Upper lobe of left lung (tissue), 6 donors: ENCODE measurements around the gene NALCN. TPM values are rescaled to one million over a fixed set of nuclear protein-coding genes. Genes with fewer than 3 reads are reported as not detected.

Source experiments
- ATAC-seq, 2 donors: fragments of 200-7000 bp; cut with Tn5 transposase; one replicate each; pipeline ENCODE4 v1.9.1; 2022; ENCODE audit warnings: mild to moderate bottlenecking in 2 of 2, moderate library complexity in 2 of 2; ENCODE audit not compliant: low FRiP score in 2 of 2
- DNase-seq, 2 donors: peaks; one replicate each; pipeline ENCODE4 v3.0.0-alpha.2; 2019 to 2020
- H3K27ac ChIP-seq, 4 donors: fragments of 200-600 bp; sonication (generic); one replicate each; pipeline ENCODE4 v1.5.1; 2016 to 2019
- H3K27me3 ChIP-seq, 4 donors: fragments of 200-600 bp; sonication (generic); one replicate each; pipeline ENCODE4 v1.5.1; 2017 to 2019
- H3K36me3 ChIP-seq, 4 donors: fragments of 200-600 bp; sonication (generic); one replicate each; pipeline ENCODE4 v1.5.1; 2016 to 2019
- H3K4me1 ChIP-seq, 4 donors: fragments of 200-600 bp; sonication (generic); one replicate each; pipeline ENCODE4 v1.5.1; 2018 to 2019
- H3K4me3 ChIP-seq, 4 donors: fragments of 200-600 bp; sonication (generic); one replicate each; pipeline ENCODE4 v1.5.1; 2017 to 2019; ENCODE audit warnings: mild to moderate bottlenecking in 2 of 4, moderate library complexity in 1 of 4
- H3K9me3 ChIP-seq, 4 donors: fragments of 200-600 bp; sonication (generic); one replicate each; pipeline ENCODE4 v1.5.1; 2018 to 2019
- CTCF ChIP-seq, 6 experiments: fragments of 450-650 bp in 4 of 6; fragments of 200-600 bp in 2 of 6; sonication (generic) in 2 of 6; IDR thresholded peaks; one replicate each; pipeline ENCODE4 v1.5.1; 2016 to 2019; ENCODE audit warnings: antibody characterized with exemption in 6 of 6
- EP300 ChIP-seq, 4 donors: sonication (generic); formaldehyde crosslinking; IDR thresholded peaks; one replicate each; pipeline ENCODE4 v1.5.1; 2017; ENCODE audit warnings: antibody characterized with exemption in 4 of 4, control low read depth in 2 of 4
- POLR2A ChIP-seq, 4 donors: fragments of 450-650 bp; IDR thresholded peaks; one replicate each; pipeline ENCODE4 v1.5.1; 2016 to 2017; ENCODE audit warnings: antibody characterized with exemption in 4 of 4, mild to moderate bottlenecking in 2 of 4
- POLR2AphosphoS5 ChIP-seq, 2 donors: sonication (generic); formaldehyde crosslinking; IDR thresholded peaks; one replicate each; pipeline ENCODE4 v1.5.1; 2017; ENCODE audit warnings: antibody characterized with exemption in 2 of 2
- WGBS, 2 donors: methylation state at CpG; one replicate each; pipeline ENCODE4 v1.1.5; 2017 to 2018; 5-methylcytosine and 5-hydroxymethylcytosine counted together
- total RNA-seq, 6 donors: library from RNA; depleted of rRNA in 4 of 6; stranded (reverse); fragments of >200 nt in 4 of 6; gene quantifications; one replicate each; pipeline versions ENCODE4 v1.1.0 to v1.2.1, GENCODE V29; 2016 to 2021
- donor health status: DM: no; HTN: no; CAD: no; lungs with moderate emphysema.
- donor health status: DM: no; HTN: yes; CAD: no; lungs with severe emphysema.

Gene NALCN
- total RNA-seq, 6 donors from 2014 or later: under 0.01 to 1.8 (median 1.1) TPM

GRCh38 chr13:101219609-101220265, 196.6 kb downstream of the NALCN start:
- ATAC-seq: no peak
- 76 to 85% methylated on average over 2 of the region's 2 CpGs for WGBS, 2 donors
- no peak for TF ChIP-seq EP300 (IDR thresholded peaks at IDR 0.05)
- no peak for TF ChIP-seq POLR2AphosphoS5 (IDR thresholded peaks at IDR 0.05)
- TF ChIP-seq POLR2A (IDR thresholded peaks at IDR 0.05): no peak
- no peak for TF ChIP-seq CTCF (IDR thresholded peaks at IDR 0.05)

DNA sequence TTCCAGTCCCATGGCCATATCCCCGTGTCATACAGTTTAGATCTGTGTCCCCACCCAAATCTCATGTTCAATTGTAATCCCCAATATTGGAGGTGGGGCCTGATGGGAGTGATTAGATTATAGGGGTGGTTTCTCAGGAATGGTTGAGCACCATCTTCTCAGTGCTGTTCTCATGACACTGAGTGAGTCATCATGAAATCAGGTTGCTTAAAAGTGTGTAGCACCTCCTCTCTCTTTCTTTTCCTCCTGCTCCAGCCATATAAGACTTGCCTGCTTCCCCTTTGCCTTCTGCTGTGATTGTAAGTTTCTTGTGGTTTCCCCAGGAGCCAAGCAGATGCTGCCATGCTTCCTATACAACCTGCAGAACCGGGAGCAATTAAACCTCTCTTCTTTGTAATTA, 197.8 kb downstream of the NALCN start:
- Histone ChIP-seq H3K4me3 (no peak overlapping the region), H3K36me3 (no peaks in the 10 kb centered on the region), H3K4me1 (no peaks in the 10 kb centered on the region), H3K27ac (no peak overlapping the region), H3K27me3 (no peaks in the 10 kb centered on the region), H3K9me3 (no peaks in the 10 kb centered on the region)
- 74 to 87% methylated on average over 2 of the region's 2 CpGs for WGBS, 2 donors
- ATAC-seq (no peak), DNase-seq (no peak)
- TF ChIP-seq EP300 (IDR thresholded peaks at IDR 0.05): no peak
- no peak for TF ChIP-seq POLR2AphosphoS5 (IDR thresholded peaks at IDR 0.05)
- no peak for TF ChIP-seq CTCF (IDR thresholded peaks at IDR 0.05)
- no peak for TF ChIP-seq POLR2A (IDR thresholded peaks at IDR 0.05)

More at GRCh38 chr13:101219609-101220265, 196.6 kb downstream of the NALCN start:
- no peaks in the 10 kb centered on the region for H3K27me3 ChIP-seq
- no peak overlapping the region for H3K4me3 ChIP-seq
- no peak for DNase-seq
- no peak overlapping the region for H3K27ac ChIP-seq
- H3K9me3 ChIP-seq: no peaks in the 10 kb centered on the region
- H3K4me1 ChIP-seq: no peaks in the 10 kb centered on the region
- no peaks in the 10 kb centered on the region for H3K36me3 ChIP-seq

GRCh38 chr13:101217086-101217485, 199.2 kb downstream of the NALCN start:
- ATAC-seq: no peak
- Histone ChIP-seq H3K4me3 (no peak overlapping the region), H3K27me3 (no peaks in the 10 kb centered on the region), H3K9me3 (no peaks in the 10 kb centered on the region), H3K36me3 (no peaks in the 10 kb centered on the region), H3K4me1 (no peaks in the 10 kb centered on the region), H3K27ac (no peak overlapping the region)
- TF ChIP-seq POLR2AphosphoS5 (IDR thresholded peaks at IDR 0.05) (no peak), CTCF (IDR thresholded peaks at IDR 0.05) (no peak), POLR2A (IDR thresholded peaks at IDR 0.05) (no peak), EP300 (IDR thresholded peaks at IDR 0.05) (no peak)
- DNase-seq: no peak

DNA sequence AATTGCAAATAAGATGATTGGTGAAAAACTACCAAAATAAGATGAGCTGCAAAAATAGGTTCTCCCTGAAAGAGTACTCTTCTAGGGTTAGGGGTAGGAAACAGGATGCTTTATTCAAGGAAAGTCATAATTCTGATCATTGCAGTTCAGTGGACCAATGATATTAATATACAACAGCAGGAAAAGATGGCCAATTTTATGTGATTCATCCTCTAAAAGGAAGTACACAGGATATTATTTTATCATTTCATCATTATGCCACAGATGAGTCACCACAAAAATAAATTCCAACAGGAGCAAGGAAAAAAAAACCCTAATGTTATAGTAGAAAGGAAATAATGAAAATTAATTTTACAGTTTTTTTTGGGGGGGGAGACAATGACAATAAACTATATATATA, 205.0 kb downstream of the NALCN start:
- Histone ChIP-seq H3K36me3 (no peaks in the 10 kb centered on the region), H3K9me3 (no peaks in the 10 kb centered on the region), H3K4me3 (no peak overlapping the region), H3K4me1 (no peaks in the 10 kb centered on the region), H3K27ac (no peak overlapping the region), H3K27me3 (no peaks in the 10 kb centered on the region)
- no peak for ATAC-seq
- TF ChIP-seq EP300 (IDR thresholded peaks at IDR 0.05) (no peak), POLR2A (IDR thresholded peaks at IDR 0.05) (no peak), POLR2AphosphoS5 (IDR thresholded peaks at IDR 0.05) (no peak), CTCF (IDR thresholded peaks at IDR 0.05) (no peak)
- DNase-seq: no peak

DNA sequence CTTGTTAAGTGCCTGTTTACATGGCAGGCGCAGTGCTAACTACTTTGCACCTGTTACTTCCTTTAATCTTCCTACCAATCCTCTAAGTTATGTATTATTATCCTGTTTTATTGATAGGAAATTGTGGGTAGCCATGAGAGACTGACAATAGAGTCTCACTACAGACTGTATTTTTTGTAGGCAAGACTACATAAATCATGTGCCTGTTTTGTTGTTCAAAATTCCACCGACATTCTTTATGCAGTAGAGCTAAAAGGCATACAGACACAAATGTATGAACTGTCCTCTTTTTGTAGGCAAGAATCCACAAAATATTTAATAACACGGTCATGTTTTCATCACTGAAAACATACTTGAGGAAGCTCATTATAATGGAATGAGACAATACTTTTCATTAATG, 205.5 kb downstream of the NALCN start:
- TF ChIP-seq CTCF (IDR thresholded peaks at IDR 0.05) (no peak), POLR2AphosphoS5 (IDR thresholded peaks at IDR 0.05) (no peak), POLR2A (IDR thresholded peaks at IDR 0.05) (no peak), EP300 (IDR thresholded peaks at IDR 0.05) (no peak)
- WGBS, 2 donors: 82 to 90% methylated on average over 3 of the region's 3 CpGs
- no peak overlapping the region for H3K4me3 ChIP-seq
- ATAC-seq: no peak
- H3K4me1 ChIP-seq: no peaks in the 10 kb centered on the region
- no peak for DNase-seq
- no peaks in the 10 kb centered on the region for H3K36me3 ChIP-seq
- H3K9me3 ChIP-seq: no peaks in the 10 kb centered on the region
- no peaks in the 10 kb centered on the region for H3K27me3 ChIP-seq
- H3K27ac ChIP-seq: no peak overlapping the region
